ENCODE data around the gene EIF2B5. TPM values are rescaled to one million over a fixed set of nuclear protein-coding genes. Genes with fewer than 3 reads are reported as not detected.

The EIF2B5 gene
- total RNA-seq, 1 donor from 2014 or later: 75.9 TPM

- Mint-ChIP-seq H3K9me3 (no peaks in the 10 kb centered on the region), H3K4me3 (no peak overlapping the region), H3K4me1 (ENCODE audit: low read depth) (peaks cover 21% of the 10 kb centered on the region), H3K36me3 (ENCODE audit: low read depth) (peaks cover 44% of the 10 kb centered on the region), H3K27me3 (ENCODE audit: insufficient read depth) (no peaks in the 10 kb centered on the region), H3K27ac (no peak overlapping the region)
- intact Hi-C loops (cut with micrococcal nuclease): no loop called here
- DNase-seq (ENCODE audit: low spot score): no peak
Measured at GRCh38 chr3:184178521-184179138, 43.5 kb downstream of the EIF2B5 start.

- no peak overlapping the region for H3K4me3 Mint-ChIP-seq
- peaks cover 52% of the 10 kb centered on the region for H3K36me3 Mint-ChIP-seq (ENCODE audit: low read depth)
- intact Hi-C loops (cut with micrococcal nuclease): no loop called here
Measured at GRCh38 chr3:184180165-184180564, 45.0 kb downstream of the EIF2B5 start.

GRCh38 chr3:184181596-184181995, 46.4 kb downstream of the EIF2B5 start:
- Mint-ChIP-seq H3K36me3 (ENCODE audit: low read depth) (peaks cover 54% of the 10 kb centered on the region), H3K27me3 (ENCODE audit: insufficient read depth) (no peaks in the 10 kb centered on the region), H3K4me1 (ENCODE audit: low read depth) (peaks cover 18% of the 10 kb centered on the region), H3K27ac (no peak overlapping the region), H3K9me3 (no peaks in the 10 kb centered on the region), H3K4me3 (no peak overlapping the region)
- intact Hi-C loops (cut with micrococcal nuclease): no loop called here
- no peak for DNase-seq (ENCODE audit: low spot score)

More at GRCh38 chr3:184180165-184180564, 45.0 kb downstream of the EIF2B5 start:
- no peak overlapping the region for H3K27ac Mint-ChIP-seq
- no peaks in the 10 kb centered on the region for H3K9me3 Mint-ChIP-seq
- no peaks in the 10 kb centered on the region for H3K27me3 Mint-ChIP-seq (ENCODE audit: insufficient read depth)
- DNase-seq (ENCODE audit: low spot score): no peak
- H3K4me1 Mint-ChIP-seq (ENCODE audit: low read depth): peaks cover 24% of the 10 kb centered on the region

GRCh38 chr3:184183679-184184078, 48.5 kb downstream of the EIF2B5 start:
- H3K27ac Mint-ChIP-seq: no peak overlapping the region
- no peak for DNase-seq (ENCODE audit: low spot score)
- peaks cover 49% of the 10 kb centered on the region for H3K36me3 Mint-ChIP-seq (ENCODE audit: low read depth)
- no peaks in the 10 kb centered on the region for H3K27me3 Mint-ChIP-seq (ENCODE audit: insufficient read depth)
- no peaks in the 10 kb centered on the region for H3K9me3 Mint-ChIP-seq
- intact Hi-C loops (cut with micrococcal nuclease): loop anchor here (2.0 kb wide), 1 partner anchor 1403 kb away; the partner anchor contains the start of gene SENP2
- no peak overlapping the region for H3K4me3 Mint-ChIP-seq
- peaks cover 25% of the 10 kb centered on the region for H3K4me1 Mint-ChIP-seq (ENCODE audit: low read depth)

- Mint-ChIP-seq H3K27ac (peak overlapping the region; percentile 84), H3K27me3 (ENCODE audit: insufficient read depth) (no peaks in the 10 kb centered on the region), H3K4me3 (peak overlapping the region; percentile 98), H3K9me3 (no peaks in the 10 kb centered on the region), H3K4me1 (ENCODE audit: low read depth) (peaks cover 25% of the 10 kb centered on the region), H3K36me3 (ENCODE audit: low read depth) (peaks cover 48% of the 10 kb centered on the region)
- no peak for DNase-seq (ENCODE audit: low spot score)
- intact Hi-C loops (cut with micrococcal nuclease): loop anchor here (1.0 to 5.0 kb wide), 5 partner anchors 10 to 1402 kb away; partner anchors contain the start of genes AP2M1, DVL3, KLHL24 and PARL
Measured at GRCh38 chr3:184184546-184185230, 49.5 kb downstream of the EIF2B5 start.

- intact Hi-C loops (cut with micrococcal nuclease): loop anchor here (1.0 to 5.0 kb wide), 12 partner anchors 11 to 1401 kb away; partner anchors contain the start of genes ABCC5, AP2M1, DVL3 and EEF1AKMT4
- Mint-ChIP-seq H3K27ac (peak overlapping the region; percentile 89), H3K27me3 (ENCODE audit: insufficient read depth) (no peaks in the 10 kb centered on the region), H3K4me3 (peak overlapping the region; percentile 98), H3K4me1 (ENCODE audit: low read depth) (peaks cover 25% of the 10 kb centered on the region), H3K36me3 (ENCODE audit: low read depth) (peaks cover 47% of the 10 kb centered on the region), H3K9me3 (no peaks in the 10 kb centered on the region)
- peak; percentile 99 for DNase-seq (ENCODE audit: low spot score)
Measured at GRCh38 chr3:184185461-184186183, 50.5 kb downstream of the EIF2B5 start.

GRCh38 chr3:184186184-184186901, 51.2 kb downstream of the EIF2B5 start, which contains the start of gene ABCF3:
Gene ABCF3, plus strand, starts transcription at chr3:184186199. Its CDS starts 9 bp downstream, at chr3:184186208.
- peak within 1 kb of the TSS; percentile 89 for H3K27ac Mint-ChIP-seq
- intact Hi-C loops (cut with micrococcal nuclease): loop anchor here (1.0 to 5.0 kb wide), 9 partner anchors 51 to 1088 kb away; partner anchors contain the start of genes ABCC5, EEF1AKMT4, EIF2B5 and EIF4G1
- H3K4me1 Mint-ChIP-seq (ENCODE audit: low read depth): peaks cover 25% of the 10 kb centered on the region
- H3K9me3 Mint-ChIP-seq: no peaks in the 10 kb centered on the region
- DNase-seq (ENCODE audit: low spot score): no peak
- peak within 1 kb of the TSS; percentile 98 for H3K4me3 Mint-ChIP-seq
- peaks cover 40% of the 10 kb centered on the region for H3K36me3 Mint-ChIP-seq (ENCODE audit: low read depth)
- H3K27me3 Mint-ChIP-seq (ENCODE audit: insufficient read depth): no peaks in the 10 kb centered on the region

- Mint-ChIP-seq H3K4me1 (ENCODE audit: low read depth) (peaks cover 25% of the 10 kb centered on the region), H3K36me3 (ENCODE audit: low read depth) (peaks cover 37% of the 10 kb centered on the region), H3K27me3 (ENCODE audit: insufficient read depth) (no peaks in the 10 kb centered on the region), H3K9me3 (no peaks in the 10 kb centered on the region), H3K4me3 (peak overlapping the region; percentile 98), H3K27ac (peak overlapping the region; percentile 89)
- no peak for DNase-seq (ENCODE audit: low spot score)
- intact Hi-C loops (cut with micrococcal nuclease): loop anchor here (1.0 to 5.0 kb wide), 9 partner anchors 52 to 1088 kb away; partner anchors contain the start of genes ABCC5, EEF1AKMT4, EIF2B5 and EIF4G1
Measured at GRCh38 chr3:184186902-184187207, 51.7 kb downstream of the EIF2B5 start.

- Mint-ChIP-seq H3K27ac (no peak overlapping the region), H3K9me3 (no peaks in the 10 kb centered on the region), H3K27me3 (ENCODE audit: insufficient read depth) (no peaks in the 10 kb centered on the region), H3K4me1 (ENCODE audit: low read depth) (peaks cover 25% of the 10 kb centered on the region), H3K4me3 (peak overlapping the region; percentile 4), H3K36me3 (ENCODE audit: low read depth) (peaks cover 44% of the 10 kb centered on the region)
- intact Hi-C loops (cut with micrococcal nuclease): loop anchor here (5.0 kb wide), 2 partner anchors 306 to 551 kb away; partner anchors contain the start of genes KLHL24 and PARL
- DNase-seq (ENCODE audit: low spot score): no peak
Measured at GRCh38 chr3:184188080-184188479, 52.9 kb downstream of the EIF2B5 start.

- DNase-seq (ENCODE audit: low spot score): no peak
- Mint-ChIP-seq H3K36me3 (ENCODE audit: low read depth) (peaks cover 49% of the 10 kb centered on the region), H3K27ac (no peak overlapping the region), H3K4me3 (no peak overlapping the region), H3K27me3 (ENCODE audit: insufficient read depth) (no peaks in the 10 kb centered on the region), H3K9me3 (no peaks in the 10 kb centered on the region), H3K4me1 (ENCODE audit: low read depth) (peaks cover 25% of the 10 kb centered on the region)
- intact Hi-C loops (cut with micrococcal nuclease): loop anchor here (5.0 kb wide), 2 partner anchors 307 to 552 kb away; partner anchors contain the start of genes KLHL24 and PARL
Measured at GRCh38 chr3:184189421-184189820, 54.3 kb downstream of the EIF2B5 start.

- DNase-seq (ENCODE audit: low spot score): no peak
- no peaks in the 10 kb centered on the region for H3K4me1 Mint-ChIP-seq (ENCODE audit: low read depth)
- H3K36me3 Mint-ChIP-seq (ENCODE audit: low read depth): peaks cover 42% of the 10 kb centered on the region
- no peak overlapping the region for H3K4me3 Mint-ChIP-seq
- H3K27ac Mint-ChIP-seq: no peak overlapping the region
- H3K9me3 Mint-ChIP-seq: no peaks in the 10 kb centered on the region
- no peaks in the 10 kb centered on the region for H3K27me3 Mint-ChIP-seq (ENCODE audit: insufficient read depth)
- intact Hi-C loops (cut with micrococcal nuclease): no loop called here
Measured at GRCh38 chr3:184192889-184193288, 57.7 kb downstream of the EIF2B5 start.

GRCh38 chr3:184193991-184194539, 58.9 kb downstream of the EIF2B5 start:
- DNase-seq (ENCODE audit: low spot score): no peak
- no peaks in the 10 kb centered on the region for H3K4me1 Mint-ChIP-seq (ENCODE audit: low read depth)
- no peaks in the 10 kb centered on the region for H3K27me3 Mint-ChIP-seq (ENCODE audit: insufficient read depth)
- intact Hi-C loops (cut with micrococcal nuclease): no loop called here
- no peak overlapping the region for H3K27ac Mint-ChIP-seq
- H3K4me3 Mint-ChIP-seq: no peak overlapping the region
- no peaks in the 10 kb centered on the region for H3K9me3 Mint-ChIP-seq
- peaks cover 38% of the 10 kb centered on the region for H3K36me3 Mint-ChIP-seq (ENCODE audit: low read depth)

Measured in activated T-helper 1 cell treated with anti-CD3 and anti-CD28 coated beads, Interleukin-12 subunit alpha, Interleukin-12 subunit beta, Interleukin-2, Interleukin-4 antibody, amounts not matched to agents 30 ng/mL and 10 ng/mL and 1 ng/mL, durations not matched to agents 14 hours and 24 hours and 36 hours (primary cell).